Measurements from ENCODE around the gene ADAP1. TPM values are rescaled to one million over a fixed set of nuclear protein-coding genes. Genes with fewer than 3 reads are reported as not detected.

The ADAP1 gene
- total RNA-seq, 1 experiment from 2014 or later, result 31.2 TPM

GRCh38 chr7:885261-885892 is 69.1 kb downstream of the ADAP1 start:
- no peak for DNase-seq
- Histone ChIP-seq H3K4me2 (ENCODE audit: low read length) (no peak overlapping the region), H3F3A (ENCODE audit: low read length, unreplicated experiment) (no peaks in the 10 kb centered on the region), H3K9me2 (replicated peaks; ENCODE audit: low read length) (no peaks in the 10 kb centered on the region), H3K27me3 (ENCODE audit: low read length) (no peaks in the 10 kb centered on the region), H3K4me1 (ENCODE audit: insufficient read depth, low read length) (no peaks in the 10 kb centered on the region; the same call in 1 of the 2 replicates), H3K9ac (ENCODE audit: low read length) (no peak overlapping the region), H3K4me3 (ENCODE audit: low read length) (no peak overlapping the region), H3K9me3 (ENCODE audit: low read length) (no peaks in the 10 kb centered on the region), H3K36me3 (ENCODE audit: low read depth, low read length) (no peaks in the 10 kb centered on the region), H3K79me2 (ENCODE audit: low read length) (peaks cover 79% of the 10 kb centered on the region), H4K20me1 (ENCODE audit: low read length) (peaks cover 27% of the 10 kb centered on the region; the same call in 1 of the 2 replicates), H3K27ac (ENCODE audit: low read length) (no peak overlapping the region), H2AFZ (ENCODE audit: low read length) (no peak overlapping the region)
- ATAC-seq, result no peak
- TF ChIP-seq CTCF (conservative IDR thresholded peaks at IDR 0.05; ENCODE audit: low read depth, low read length) (no peak), EZH2phosphoT487 (IDR thresholded peaks at IDR 0.05; ENCODE audit: borderline replicate concordance, low read length) (no peak), EZH2 (IDR thresholded peaks at IDR 0.05; ENCODE audit: low read length, unreplicated experiment) (no peak)
- POLR2A ChIA-PET (ENCODE audit: unreplicated experiment), result no interaction called here
- intact Hi-C loops (cut with micrococcal nuclease), result no loop called here
- BruUV-seq (replicated peaks), result no TSS peak
- CTCF ChIA-PET, result no interaction called here

- Histone ChIP-seq H3K9me2 (replicated peaks; ENCODE audit: low read length) (no peaks in the 10 kb centered on the region), H3F3A (ENCODE audit: low read length, unreplicated experiment) (no peaks in the 10 kb centered on the region), H3K9me3 (ENCODE audit: low read length) (no peaks in the 10 kb centered on the region), H3K4me2 (ENCODE audit: low read length) (no peak overlapping the region), H2AFZ (ENCODE audit: low read length) (no peak overlapping the region), H3K79me2 (ENCODE audit: low read length) (peaks cover 89% of the 10 kb centered on the region), H3K27ac (ENCODE audit: low read length) (no peak overlapping the region), H3K36me3 (ENCODE audit: low read depth, low read length) (no peaks in the 10 kb centered on the region), H3K4me3 (ENCODE audit: low read length) (no peak overlapping the region), H3K9ac (ENCODE audit: low read length) (no peak overlapping the region), H3K27me3 (ENCODE audit: low read length) (no peaks in the 10 kb centered on the region), H4K20me1 (ENCODE audit: low read length) (peaks cover 27% of the 10 kb centered on the region; the same call in 1 of the 2 replicates), H3K4me1 (ENCODE audit: insufficient read depth, low read length) (peaks cover 5% of the 10 kb centered on the region)
- DNase-seq (no peak), ATAC-seq (no peak)
- intact Hi-C loops (cut with micrococcal nuclease), result no loop called here
- ChIA-PET CTCF (no interaction called here), POLR2A (ENCODE audit: unreplicated experiment) (no interaction called here)
- BruUV-seq (replicated peaks), result no TSS peak
- TF ChIP-seq EZH2phosphoT487 (IDR thresholded peaks at IDR 0.05; ENCODE audit: borderline replicate concordance, low read length) (no peak), EZH2 (IDR thresholded peaks at IDR 0.05; ENCODE audit: low read length, unreplicated experiment) (no peak), CTCF (conservative IDR thresholded peaks at IDR 0.05; ENCODE audit: low read depth, low read length) (no peak)
Measured at GRCh38 chr7:884191-885003, 70.1 kb downstream of the ADAP1 start.

All from PC-3 (cell line).